ENCODE results near the gene MNT. TPM values are rescaled to one million over a fixed set of nuclear protein-coding genes. Genes with fewer than 3 reads are reported as not detected.

The MNT gene
- total RNA-seq, 1 donor from 2014 or later: 4.9 TPM

GRCh38 chr17:2421315-2422147 lies 20.7 kb upstream of the MNT start:
- TF ChIP-seq CTCF (IDR thresholded peaks at IDR 0.05): no peak
- no peak overlapping the region for H3K27ac ChIP-seq

GRCh38 chr17:2420176-2420575 lies 19.3 kb upstream of the MNT start:
- peaks cover 0 to 2% of the 10 kb centered on the region in 2 donors for H3K4me1 ChIP-seq
- H3K4me3 ChIP-seq: no peak overlapping the region
- H3K27ac ChIP-seq: no peak overlapping the region
- DNase-seq (ENCODE audit: low spot score in 2 of 2): no peak
- no peaks in the 10 kb centered on the region for H3K27me3 ChIP-seq
- peaks cover 13 to 24% of the 10 kb centered on the region in 2 donors for H3K36me3 ChIP-seq
- intact Hi-C loops (cut with DNase I): no loop called here
- H3K9me3 ChIP-seq: no peaks in the 10 kb centered on the region
- no peak for TF ChIP-seq CTCF (IDR thresholded peaks at IDR 0.05)

More at GRCh38 chr17:2421315-2422147, 20.7 kb upstream of the MNT start:
- H3K9me3 ChIP-seq: no peaks in the 10 kb centered on the region
- H3K4me1 ChIP-seq: no peaks in the 10 kb centered on the region
- peaks cover 13 to 24% of the 10 kb centered on the region in 2 donors for H3K36me3 ChIP-seq
- intact Hi-C loops (cut with DNase I): no loop called here
- no peak overlapping the region for H3K4me3 ChIP-seq
- no peak for DNase-seq (ENCODE audit: low spot score in 2 of 2)
- H3K27me3 ChIP-seq: no peaks in the 10 kb centered on the region

GRCh38 chr17:2419486-2419885 lies 18.6 kb upstream of the MNT start:
- H3K9me3 ChIP-seq: no peaks in the 10 kb centered on the region
- no peak for TF ChIP-seq CTCF (IDR thresholded peaks at IDR 0.05)
- no peak for DNase-seq (ENCODE audit: low spot score in 2 of 2)
- H3K4me3 ChIP-seq: no peak overlapping the region
- peaks cover 13 to 24% of the 10 kb centered on the region in 2 donors for H3K36me3 ChIP-seq
- H3K27me3 ChIP-seq: no peaks in the 10 kb centered on the region
- H3K27ac ChIP-seq: no peak overlapping the region
- intact Hi-C loops (cut with DNase I): no loop called here
- peaks cover 0 to 2% of the 10 kb centered on the region in 2 donors for H3K4me1 ChIP-seq

- Histone ChIP-seq H3K27ac (peak overlapping the region in 1 of 2 donors; percentile 16), H3K4me3 (no peak overlapping the region), H3K36me3 (peaks cover 13 to 24% of the 10 kb centered on the region in 2 donors), H3K4me1 (peaks cover 0 to 5% of the 10 kb centered on the region in 2 donors), H3K9me3 (no peaks in the 10 kb centered on the region), H3K27me3 (no peaks in the 10 kb centered on the region)
- DNase-seq (ENCODE audit: low spot score in 2 of 2): no peak
- intact Hi-C loops (cut with DNase I): no loop called here
- TF ChIP-seq CTCF (IDR thresholded peaks at IDR 0.05): no peak
These were observed 17.7 kb upstream of the MNT start for GRCh38 chr17:2418572-2418971.

- H3K27ac ChIP-seq: peak overlapping the region; percentile 4 to 71
- no peaks in the 10 kb centered on the region for H3K27me3 ChIP-seq
- no peaks in the 10 kb centered on the region for H3K9me3 ChIP-seq
- no peak overlapping the region for H3K4me3 ChIP-seq
- TF ChIP-seq CTCF (IDR thresholded peaks at IDR 0.05): peak; percentile 89 to 95 (median 95)
- H3K36me3 ChIP-seq: peaks cover 13 to 18% of the 10 kb centered on the region in 2 donors
- peak; percentile 68 to 97 for DNase-seq (ENCODE audit: low spot score in 2 of 2)
- intact Hi-C loops (cut with DNase I): loop anchor here (1.0 kb wide), 1 partner anchor 34 kb away; no protein-coding TSS in a partner anchor
- H3K4me1 ChIP-seq: peaks cover 3 to 19% of the 10 kb centered on the region in 2 donors
These were observed 15.3 kb upstream of the MNT start for GRCh38 chr17:2416010-2416734.

All from ascending aorta (tissue), 2 donors.